Measurements from ENCODE around the gene ZC3H12A. TPM values are rescaled to one million over a fixed set of nuclear protein-coding genes. Genes with fewer than 3 reads are reported as not detected.

The ZC3H12A gene
- total RNA-seq, 1 donor from 2014 or later, result 19.5 TPM

DNA sequence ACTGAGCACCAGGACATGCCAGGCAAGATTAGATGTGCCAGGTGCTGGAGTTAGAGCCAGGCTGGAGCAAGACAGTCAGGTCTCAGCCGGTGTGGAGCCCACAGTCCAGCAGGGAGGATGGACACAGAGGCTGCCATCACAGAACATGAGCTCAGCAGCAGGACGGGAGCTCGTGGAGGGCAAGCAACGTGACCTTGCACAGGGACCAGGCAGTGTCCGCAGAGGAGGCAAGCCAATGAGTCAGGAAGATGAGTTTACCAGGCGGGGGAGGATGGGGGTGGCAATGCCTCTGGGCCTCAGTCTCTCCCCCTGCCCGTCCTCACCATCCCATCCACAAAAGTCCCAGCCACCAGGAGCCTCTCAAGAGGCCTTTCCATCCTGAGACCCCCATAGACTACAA is 20.7 kb upstream of the ZC3H12A start:
- intact Hi-C loops (cut with micrococcal nuclease), result loop anchor here (2.0 kb wide), 1 partner anchor 21 kb away; the partner anchor contains the start of gene ZC3H12A

- intact Hi-C loops (cut with micrococcal nuclease), result loop anchor here (1.0 to 2.0 kb wide), 3 partner anchors 19 to 227 kb away; partner anchors contain the start of gene ZC3H12A
Measured at GRCh38 chr1:37455516-37455915, 18.9 kb upstream of the ZC3H12A start.

DNA sequence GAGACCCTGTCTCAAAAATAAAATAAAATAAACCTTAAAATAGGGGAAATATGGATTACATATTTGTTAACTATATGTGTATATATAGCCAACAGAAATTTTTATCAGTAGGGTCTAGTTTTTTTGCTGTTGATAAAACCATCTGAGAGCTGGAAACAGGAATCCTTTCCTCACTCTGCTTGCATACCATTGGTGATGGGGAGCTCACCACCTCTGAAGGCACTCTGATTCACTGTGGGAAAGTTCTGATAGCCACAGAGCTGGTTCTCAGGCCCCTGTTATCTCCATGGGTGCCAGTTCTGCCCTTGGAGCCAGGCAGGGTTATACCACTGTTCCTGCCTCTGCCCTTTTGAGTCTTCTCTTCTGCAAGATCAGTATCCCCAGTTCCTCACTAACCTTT is 17.8 kb upstream of the ZC3H12A start:
- intact Hi-C loops (cut with micrococcal nuclease), result no loop called here

DNA sequence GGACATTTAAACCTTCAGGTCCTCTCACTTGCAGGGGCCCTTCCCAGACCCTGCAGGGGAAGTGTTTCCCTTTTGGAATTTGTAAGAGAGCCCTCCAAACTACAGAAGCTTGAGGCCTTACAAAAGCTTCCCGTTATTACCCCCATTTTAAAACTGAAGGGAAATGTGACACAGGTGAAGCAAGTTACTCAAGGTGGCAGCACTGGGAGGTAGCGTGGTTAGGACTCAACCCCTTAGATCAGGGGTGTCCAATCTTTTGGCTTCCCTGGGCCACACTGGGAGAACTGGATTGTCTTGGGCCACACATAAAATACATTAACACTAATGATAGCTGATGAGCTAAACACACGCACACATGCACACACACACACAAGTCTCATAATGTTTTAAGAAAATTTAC is 15.8 kb upstream of the ZC3H12A start:
- intact Hi-C loops (cut with micrococcal nuclease), result no loop called here

- intact Hi-C loops (cut with micrococcal nuclease), result no loop called here
Measured at GRCh38 chr1:37461698-37462436, 12.5 kb upstream of the ZC3H12A start.

GRCh38 chr1:37464443-37464842 is 9.9 kb upstream of the ZC3H12A start:
- intact Hi-C loops (cut with micrococcal nuclease), result no loop called here

- intact Hi-C loops (cut with micrococcal nuclease), result no loop called here
Measured at GRCh38 chr1:37465593-37466517, 8.5 kb upstream of the ZC3H12A start.

GRCh38 chr1:37468037-37468436 is 6.3 kb upstream of the ZC3H12A start:
- intact Hi-C loops (cut with micrococcal nuclease), result no loop called here

DNA sequence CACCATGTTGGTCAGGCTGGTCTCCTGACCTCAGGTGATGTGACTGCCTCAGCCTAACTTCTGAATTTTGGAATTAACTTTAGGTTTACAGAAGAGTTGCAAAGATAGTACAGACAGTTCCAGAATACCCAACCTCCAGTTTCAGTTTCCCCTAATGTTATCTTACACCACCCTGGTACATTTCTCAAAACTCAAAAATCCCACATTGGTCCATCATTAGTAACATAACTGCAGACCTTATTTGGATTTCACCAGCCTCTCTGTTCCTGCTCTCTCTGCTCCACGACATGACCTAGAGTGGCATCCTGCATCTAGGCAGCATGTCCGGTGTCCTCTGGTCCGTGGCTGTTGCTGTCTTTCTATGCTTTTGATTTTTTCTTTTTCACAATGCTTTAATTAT is 5.0 kb upstream of the ZC3H12A start:
- intact Hi-C loops (cut with micrococcal nuclease), result no loop called here

DNA sequence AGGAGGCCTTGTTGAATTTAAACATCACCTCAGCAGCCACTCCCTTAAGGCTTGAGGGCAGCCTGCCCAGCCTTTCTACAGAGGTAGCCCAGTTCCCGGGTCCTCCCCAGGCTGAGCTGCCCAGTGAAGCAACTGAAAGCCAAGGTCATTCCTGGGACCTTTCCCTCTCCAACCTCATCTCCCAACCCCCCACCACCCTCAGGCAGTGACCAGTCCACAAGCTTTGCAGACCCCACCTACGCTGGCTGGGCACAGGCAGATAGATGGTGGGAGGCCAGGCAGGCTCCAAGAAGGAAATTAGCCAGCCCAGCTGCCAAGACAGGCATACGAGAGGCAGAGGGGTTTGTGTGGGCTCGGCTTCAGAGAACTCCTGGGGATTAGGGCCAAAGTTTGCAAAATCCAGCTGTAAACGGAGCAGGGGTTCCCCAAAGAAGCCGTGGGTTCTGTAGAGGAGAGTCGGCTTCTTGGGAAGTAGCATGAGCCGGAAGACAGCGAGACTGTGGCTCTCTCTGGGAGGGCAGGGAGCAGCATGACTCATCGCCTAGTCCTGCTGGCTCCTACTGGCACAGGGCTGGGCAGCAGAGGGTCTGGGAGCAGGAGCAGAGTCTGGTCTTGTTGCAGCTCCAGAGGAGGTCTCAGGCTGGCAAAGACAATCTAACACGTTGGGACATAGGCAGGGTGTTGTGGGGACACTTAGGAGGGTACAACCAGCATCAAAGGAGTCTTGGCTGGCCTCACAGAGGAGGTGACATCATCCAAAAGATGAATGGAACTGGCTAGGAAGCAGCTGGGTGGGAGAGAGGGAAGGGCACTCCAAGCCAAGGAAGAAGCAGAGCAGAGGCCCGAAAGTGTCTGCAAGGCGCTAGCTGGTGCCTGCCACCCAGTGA is 2.8 kb upstream of the ZC3H12A start:
- intact Hi-C loops (cut with micrococcal nuclease), result loop anchor here (5.0 kb wide), 2 partner anchors 81 to 1084 kb away; partner anchors contain the start of genes SNIP1 and STK40

- intact Hi-C loops (cut with micrococcal nuclease), result loop anchor here (5.0 kb wide), 2 partner anchors 80 to 1085 kb away; partner anchors contain the start of genes SNIP1 and STK40
Measured at GRCh38 chr1:37472281-37472680, 2.1 kb upstream of the ZC3H12A start.

GRCh38 chr1:37472994-37473393 is 1.4 kb upstream of the ZC3H12A start:
- intact Hi-C loops (cut with micrococcal nuclease), result loop anchor here (5.0 kb wide), 2 partner anchors 79 to 1086 kb away; partner anchors contain the start of genes SNIP1 and STK40

DNA sequence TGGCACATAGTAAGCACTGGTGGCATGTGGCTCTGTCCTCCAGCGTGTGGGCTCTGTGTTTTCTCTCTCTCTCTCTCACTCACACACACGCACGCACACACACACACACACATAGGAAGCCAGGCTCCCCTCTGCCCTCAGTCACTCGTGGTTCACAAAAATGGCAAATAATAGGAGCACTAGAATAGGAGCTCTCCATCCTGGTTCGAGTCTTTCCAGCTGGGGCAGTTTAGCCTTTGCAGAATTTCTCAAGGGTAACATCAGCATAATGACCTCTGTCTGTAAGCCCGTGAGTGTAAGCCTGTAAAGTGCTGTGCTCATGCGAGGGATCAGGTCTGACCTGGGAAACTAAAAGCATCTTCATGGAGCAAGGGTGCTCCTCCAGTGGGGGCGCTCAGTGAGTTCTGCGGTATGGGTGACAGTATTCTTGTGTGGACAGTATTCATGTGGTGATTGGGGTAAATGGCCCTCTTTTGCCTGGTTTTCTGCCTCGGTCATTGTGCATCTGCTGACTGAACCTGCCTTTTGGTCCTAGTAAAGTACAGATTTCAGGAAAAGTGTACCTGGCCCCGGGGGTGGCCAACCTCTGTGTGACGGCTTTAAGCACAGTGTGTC is 842 bp upstream of the ZC3H12A start:
- intact Hi-C loops (cut with micrococcal nuclease), result loop anchor here (1.0 to 5.0 kb wide), 6 partner anchors 19 to 1325 kb away; partner anchors contain the start of genes MEAF6, SNIP1, STK40 and TRAPPC3

GRCh38 chr1:37474697-37475379 is 458 bp downstream of the ZC3H12A start:
- intact Hi-C loops (cut with micrococcal nuclease), result loop anchor here (1.0 to 5.0 kb wide), 8 partner anchors 20 to 1326 kb away; partner anchors contain the start of genes C1orf122, GNL2, MEAF6 and SNIP1

DNA sequence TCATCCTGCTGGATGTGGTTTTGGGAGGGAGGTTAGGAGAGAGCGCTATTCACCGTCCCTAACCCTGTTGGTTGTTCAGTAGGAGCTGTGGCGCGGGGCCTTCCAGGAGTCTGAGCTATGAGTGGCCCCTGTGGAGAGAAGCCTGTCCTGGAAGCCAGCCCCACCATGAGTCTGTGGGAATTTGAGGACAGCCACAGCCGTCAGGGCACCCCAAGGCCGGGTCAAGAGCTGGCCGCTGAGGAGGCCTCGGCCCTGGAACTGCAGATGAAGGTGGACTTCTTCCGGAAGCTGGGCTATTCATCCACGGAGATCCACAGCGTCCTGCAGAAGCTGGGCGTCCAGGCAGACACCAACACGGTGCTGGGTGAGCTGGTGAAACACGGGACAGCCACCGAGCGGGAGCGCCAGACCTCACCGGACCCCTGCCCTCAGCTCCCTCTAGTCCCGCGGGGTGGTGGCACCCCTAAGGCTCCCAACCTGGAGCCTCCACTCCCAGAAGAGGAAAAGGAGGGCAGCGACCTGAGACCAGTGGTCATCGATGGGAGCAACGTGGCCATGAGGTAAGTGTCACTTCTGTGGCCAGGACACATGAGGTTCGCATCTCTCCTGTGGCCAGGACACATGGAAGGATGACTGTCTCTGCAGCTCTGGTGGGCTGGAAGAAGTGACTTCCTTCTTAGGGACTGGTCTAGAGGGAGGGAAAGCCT is 1.2 kb downstream of the ZC3H12A start:
- intact Hi-C loops (cut with micrococcal nuclease), result loop anchor here (2.0 to 5.0 kb wide), 4 partner anchors 21 to 1327 kb away; partner anchors contain the start of genes C1orf122, GNL2, TRAPPC3 and YRDC

DNA sequence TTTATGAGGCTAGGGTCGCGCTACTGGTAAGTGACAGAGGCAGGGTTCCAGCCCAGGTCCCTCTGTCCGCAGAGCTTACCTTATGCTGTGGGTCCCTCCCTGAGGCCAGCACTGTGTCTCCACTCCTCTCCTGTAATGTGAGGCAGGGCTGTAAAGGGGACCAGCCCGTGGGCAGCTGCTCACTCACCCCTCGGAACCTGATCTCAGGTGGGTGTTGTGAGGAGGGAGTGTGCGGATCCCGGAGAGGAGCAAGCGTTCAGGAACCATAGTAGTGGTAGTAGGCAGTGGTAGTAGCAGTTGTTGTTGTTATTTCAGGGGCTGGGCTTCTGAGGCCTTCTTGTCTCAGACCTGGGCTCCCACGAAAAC is 1.7 kb downstream of the ZC3H12A start:
- intact Hi-C loops (cut with micrococcal nuclease), result loop anchor here (5.0 kb wide), 2 partner anchors 121 to 331 kb away; partner anchors contain the start of genes C1orf122, GNL2 and YRDC

DNA sequence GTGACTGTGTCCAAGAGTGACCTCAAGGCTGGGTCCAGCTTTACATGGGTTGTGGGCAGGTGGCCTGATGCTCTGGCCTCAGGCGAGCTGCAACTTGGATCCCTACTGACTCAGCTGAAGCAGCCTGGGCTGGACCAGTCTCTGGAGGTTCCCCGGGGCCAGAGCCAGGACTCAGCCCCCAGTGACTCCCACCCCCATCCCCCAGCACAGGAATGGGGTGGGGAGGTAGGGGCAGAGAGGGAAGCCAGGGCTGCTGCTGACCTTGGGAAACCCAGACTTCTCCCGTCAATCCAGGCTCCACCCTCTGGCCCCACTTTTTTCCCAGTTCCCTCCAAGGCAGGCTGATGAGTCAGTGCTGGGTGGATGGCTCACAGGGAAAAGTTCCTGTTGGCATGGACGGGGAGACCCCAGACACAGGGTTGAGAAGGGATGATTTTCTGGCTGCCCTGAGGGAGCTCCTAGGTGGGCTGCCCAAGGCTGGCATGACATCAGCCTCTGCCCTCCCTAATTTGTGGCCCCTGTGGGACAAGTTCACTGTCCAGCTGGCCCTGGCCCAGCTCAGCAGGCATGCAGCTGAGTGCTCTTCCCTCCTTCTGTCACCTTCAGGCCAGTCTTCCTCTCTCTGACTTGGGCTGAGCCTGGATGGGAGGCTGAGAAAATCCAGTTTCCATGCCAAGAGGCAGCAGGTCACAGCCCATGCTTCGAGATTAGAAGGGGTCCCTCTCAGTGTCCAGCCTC is 2.2 kb downstream of the ZC3H12A start:
- intact Hi-C loops (cut with micrococcal nuclease), result loop anchor here (5.0 kb wide), 2 partner anchors 121 to 331 kb away; partner anchors contain the start of genes C1orf122, GNL2 and YRDC
